ENCODE data around the gene MEOX2.

Gene MEOX2

GRCh38 chr7:15686295-15686956 lies at the start of gene MEOX2:
Gene MEOX2 (minus strand): TSS chr7:15686683. CDS start chr7:15686402, 281 bp downstream.
- DNase-seq, result no peak

- no peak for DNase-seq
These were observed 43.3 kb upstream of the MEOX2 start for GRCh38 chr7:15729746-15730145.

- DNase-seq, result no peak
These were observed 38.6 kb upstream of the MEOX2 start for GRCh38 chr7:15725051-15725450.

GRCh38 chr7:15723841-15724240 lies 37.4 kb upstream of the MEOX2 start:
- no peak for DNase-seq

- DNase-seq, result peak; percentile 1 to 25
These were observed 34.5 kb upstream of the MEOX2 start for GRCh38 chr7:15720849-15721471.

GRCh38 chr7:15719311-15719710 lies 32.8 kb upstream of the MEOX2 start:
- no peak for DNase-seq

GRCh38 chr7:15715435-15715834 lies 29.0 kb upstream of the MEOX2 start:
- no peak for DNase-seq

- no peak for DNase-seq
These were observed 23.5 kb upstream of the MEOX2 start for GRCh38 chr7:15709978-15710377.

GRCh38 chr7:15707570-15707969 lies 21.1 kb upstream of the MEOX2 start:
- no peak for DNase-seq

GRCh38 chr7:15703732-15704131 lies 17.2 kb upstream of the MEOX2 start:
- no peak for DNase-seq

GRCh38 chr7:15692501-15693020 lies 6.1 kb upstream of the MEOX2 start:
- no peak for DNase-seq

- no peak for DNase-seq
These were observed 2.4 kb upstream of the MEOX2 start for GRCh38 chr7:15688911-15689310.

- no peak for DNase-seq
These were observed 1.8 kb upstream of the MEOX2 start for GRCh38 chr7:15688279-15688626.

GRCh38 chr7:15687546-15688278 lies 1.2 kb upstream of the MEOX2 start:
- no peak for DNase-seq

- DNase-seq, result no peak
These were observed 568 bp upstream of the MEOX2 start for GRCh38 chr7:15686957-15687545.

GRCh38 chr7:15685358-15686294 lies 857 bp downstream of the MEOX2 start:
- DNase-seq, result no peak

GRCh38 chr7:15684871-15685270 lies 1.6 kb downstream of the MEOX2 start:
- DNase-seq, result no peak

- DNase-seq, result no peak
These were observed 2.2 kb downstream of the MEOX2 start for GRCh38 chr7:15684111-15684800.

- no peak for DNase-seq
These were observed 3.7 kb downstream of the MEOX2 start for GRCh38 chr7:15682751-15683245.

GRCh38 chr7:15682111-15682510 lies 4.4 kb downstream of the MEOX2 start:
- DNase-seq, result no peak

- DNase-seq, result no peak
These were observed 4.9 kb downstream of the MEOX2 start for GRCh38 chr7:15681631-15682030.

GRCh38 chr7:15681186-15681585 lies 5.3 kb downstream of the MEOX2 start:
- DNase-seq, result no peak

Measured in activated CD4-positive, alpha-beta T cell treated with anti-CD3 and anti-CD28 coated beads, Interleukin-2, amount 50 U/mL, for 48 hours (primary cell).